Spleen (tissue), 11 donors: ENCODE measurements around the gene KDM6B. TPM values are rescaled to one million over a fixed set of nuclear protein-coding genes. Genes with fewer than 3 reads are reported as not detected.

Experiments
- DNase-seq: peaks from one replicate; pipeline ENCODE4 v3.0.0-alpha.2; 2020
- H3K27ac ChIP-seq, 8 donors: fragments of 200-600 bp; sonication (generic) in 7 of 8; 1 replicate in 4 of 8; 2 replicates in 4 of 8; pipeline versions ENCODE4 v1.5.0 to v1.8.0; 2016 to 2021; ENCODE audit warnings: inconsistent platforms in 4 of 8, mild to moderate bottlenecking in 4 of 8, moderate library complexity in 1 of 8
- H3K27me3 ChIP-seq, 7 donors: fragments of 200-600 bp; sonication (generic) in 6 of 7; replicated peaks in 1 of 7; 1 replicate in 4 of 7; 2 replicates in 3 of 7; pipeline versions ENCODE4 v1.5.0 to v1.8.0; 2016 to 2021; ENCODE audit warnings: inconsistent platforms in 3 of 7, mild to moderate bottlenecking in 1 of 7
- H3K36me3 ChIP-seq, 6 donors: fragments of 200-600 bp; sonication (generic) in 5 of 6; 1 replicate in 4 of 6; 2 replicates in 2 of 6; pipeline versions ENCODE4 v1.5.0 to v1.8.0; 2016 to 2021; ENCODE audit warnings: inconsistent platforms in 2 of 6
- H3K4me1 ChIP-seq, 6 donors: fragments of 200-600 bp; sonication (generic) in 5 of 6; 1 replicate in 3 of 6; 2 replicates in 3 of 6; pipeline versions ENCODE4 v1.5.0 to v1.8.0; 2016 to 2021; ENCODE audit warnings: inconsistent platforms in 3 of 6
- H3K4me3 ChIP-seq, 8 donors: fragments of 200-600 bp; sonication (generic) in 7 of 8; 1 replicate in 4 of 8; 2 replicates in 4 of 8; pipeline versions ENCODE4 v1.5.0 to v1.8.0; 2016 to 2021; ENCODE audit warnings: inconsistent platforms in 4 of 8, mild to moderate bottlenecking in 4 of 8, moderate library complexity in 2 of 8
- H3K9me3 ChIP-seq, 8 donors: fragments of 200-600 bp; sonication (generic) in 7 of 8; 1 replicate in 4 of 8; 2 replicates in 4 of 8; pipeline versions ENCODE4 v1.5.0 to v1.8.0; 2016 to 2021; ENCODE audit warnings: inconsistent platforms in 4 of 8
- POLR2A ChIP-seq, 3 donors: fragments of 450-650 bp; IDR thresholded peaks; one replicate each; pipeline ENCODE4 v1.5.1; 2017; ENCODE audit warnings: antibody characterized with exemption in 3 of 3, mild to moderate bottlenecking in 1 of 3
- POLR2AphosphoS5 ChIP-seq, 3 donors: sonication (generic); formaldehyde crosslinking; IDR thresholded peaks; one replicate each; pipeline ENCODE4 v1.5.1; 2017; ENCODE audit warnings: antibody characterized with exemption in 3 of 3
- WGBS, 5 donors: extraction: QIAGEN DNeasy Blood & Tissue Kit in 3 of 5; methylation state at CpG; one replicate each; pipeline versions ENCODE4 v1.1.5 to v1.1.7; 2013 to 2018; 5-methylcytosine and 5-hydroxymethylcytosine counted together
- intact Hi-C: fragments of 100-400 bp; cut with DNase I; formaldehyde crosslinking; loops from one replicate; pipeline ENCODE4 v1.15.0; 2023; ENCODE audit warnings: low total_unique reads
- polyA plus RNA-seq, 3 donors: library from polyadenylated mRNA; stranded (reverse); fragments of 200-250 nt; gene quantifications; one replicate each; pipeline ENCODE4 v1.2.1, GENCODE V29; 2013
- total RNA-seq, 7 donors: library from RNA; depleted of rRNA in 3 of 7; stranded (reverse); fragments of >200 nt in 3 of 7; fragmentation: NEBNext Ultra II Directional in 4 of 7; extraction: Animal tissue kit (Norgen Biotek cat#: 25700) in 4 of 7; gene quantifications; one replicate each; pipeline versions ENCODE4 v1.1.0 to v1.2.1, GENCODE V29; 2016 to 2021
- TF ChIP-seq, protein P1 (sequence below), 11 experiments: fragments of 200-600 bp in 7 of 11; fragments of 450-650 bp in 4 of 11; sonication (generic) in 4 of 11; IDR thresholded peaks in 8 of 11; conservative IDR thresholded peaks in 3 of 11; 1 replicate in 7 of 11; 2 replicates in 4 of 11; pipeline versions ENCODE4 v1.4.0 to v1.8.0; 2016 to 2021; ENCODE audit warnings: antibody characterized with exemption in 11 of 11, inconsistent platforms in 4 of 11, mild to moderate bottlenecking in 1 of 11
- donor health status: healthy with polysubstance abuse.
- donor health status: DM: no; HTN: no; CAD: no; lungs with moderate emphysema.
- donor health status: DM: no; HTN: no; CAD: no.
- donor health status: Bipolar disorder and iron deficiency.
- donor health status: healthy.
- donor health status: DM: no; HTN: no; CAD: no.
- donor health status: DM: yes; HTN: yes; CAD: no.

The KDM6B gene
- total and polyA plus RNA-seq, 10 donors, result 2.9 to 110 (median 48.8) TPM

- Histone ChIP-seq H3K36me3 (peaks cover 0 to 59% (median 23%) of the 10 kb centered on the region in 6 donors), H3K4me1 (peaks cover 29 to 70% (median 47%) of the 10 kb centered on the region in 6 donors), H3K4me3 (peak within 1 kb of the TSS; percentile 43 to 80 (median 71)), H3K27ac (peak within 1 kb of the TSS; percentile 76 to 99 (median 95)), H3K27me3 (no peaks in the 10 kb centered on the region), H3K9me3 (no peaks in the 10 kb centered on the region)
- WGBS, 5 donors, result 0 to 1% (median 0%) methylated on average over 55 to 64 of the region's 64 CpGs
- intact Hi-C loops, result no loop called here
- DNase-seq, result peak; percentile 97
- peak; percentile 92 to 97 (median 92) for TF ChIP-seq POLR2AphosphoS5 (IDR thresholded peaks at IDR 0.05)
- TF ChIP-seq, protein P1, sequence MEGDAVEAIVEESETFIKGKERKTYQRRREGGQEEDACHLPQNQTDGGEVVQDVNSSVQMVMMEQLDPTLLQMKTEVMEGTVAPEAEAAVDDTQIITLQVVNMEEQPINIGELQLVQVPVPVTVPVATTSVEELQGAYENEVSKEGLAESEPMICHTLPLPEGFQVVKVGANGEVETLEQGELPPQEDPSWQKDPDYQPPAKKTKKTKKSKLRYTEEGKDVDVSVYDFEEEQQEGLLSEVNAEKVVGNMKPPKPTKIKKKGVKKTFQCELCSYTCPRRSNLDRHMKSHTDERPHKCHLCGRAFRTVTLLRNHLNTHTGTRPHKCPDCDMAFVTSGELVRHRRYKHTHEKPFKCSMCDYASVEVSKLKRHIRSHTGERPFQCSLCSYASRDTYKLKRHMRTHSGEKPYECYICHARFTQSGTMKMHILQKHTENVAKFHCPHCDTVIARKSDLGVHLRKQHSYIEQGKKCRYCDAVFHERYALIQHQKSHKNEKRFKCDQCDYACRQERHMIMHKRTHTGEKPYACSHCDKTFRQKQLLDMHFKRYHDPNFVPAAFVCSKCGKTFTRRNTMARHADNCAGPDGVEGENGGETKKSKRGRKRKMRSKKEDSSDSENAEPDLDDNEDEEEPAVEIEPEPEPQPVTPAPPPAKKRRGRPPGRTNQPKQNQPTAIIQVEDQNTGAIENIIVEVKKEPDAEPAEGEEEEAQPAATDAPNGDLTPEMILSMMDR (IDR thresholded peaks at IDR 0.05 in 8 of 11, conservative IDR thresholded peaks at IDR 0.05 in 3 of 11), result peak in 10 of 11 experiments; percentile 6 to 69 (median 52)
- peak in 1 of 3 donors; percentile 46 for TF ChIP-seq POLR2A (IDR thresholded peaks at IDR 0.05)
These were observed 23.0 kb downstream of the KDM6B start, which contains the start of gene NAA38 for GRCh38 chr17:7856811-7857712. Gene NAA38 (minus strand): TSS chr17:7857559. CDS start chr17:7857463, 96 bp downstream.

DNA sequence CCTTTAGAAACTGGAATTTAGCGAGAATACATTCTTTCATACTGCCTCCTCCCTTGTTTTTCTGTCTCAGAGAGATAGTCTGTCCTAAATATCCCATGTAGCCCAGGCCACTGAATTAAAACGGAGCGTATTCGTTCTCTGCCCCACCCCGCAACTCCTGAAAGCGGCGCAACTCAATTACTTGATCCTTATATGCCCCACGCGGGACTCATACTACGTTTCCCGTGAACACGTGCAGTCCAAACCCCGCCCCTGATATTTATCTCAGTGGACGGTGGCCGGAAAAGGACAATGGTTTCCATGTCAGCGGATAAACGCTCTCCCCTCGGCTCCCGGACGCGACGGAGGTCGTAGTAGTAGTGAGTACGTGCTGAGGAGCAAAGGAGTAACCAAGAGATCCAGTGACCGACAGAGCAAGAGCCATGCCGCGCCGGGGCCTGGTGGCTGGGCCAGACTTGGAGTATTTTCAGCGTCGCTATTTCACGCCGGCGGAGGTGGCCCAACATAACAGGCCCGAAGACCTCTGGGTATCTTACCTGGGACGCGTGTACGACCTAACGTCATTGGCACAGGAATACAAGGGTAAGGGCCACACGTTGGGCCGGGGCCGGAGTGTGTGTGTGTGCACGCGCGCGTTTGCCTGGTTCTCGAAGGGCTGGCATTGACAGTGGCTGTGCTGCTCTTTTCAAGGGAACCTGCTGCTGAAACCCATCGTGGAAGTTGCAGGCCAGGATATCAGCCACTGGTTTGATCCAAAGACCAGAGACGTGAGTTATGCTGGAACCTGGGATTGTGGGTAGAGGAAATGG lies 23.9 kb downstream of the KDM6B start, which contains the start of gene CYB5D1:
CYB5D1 (plus strand) TSS at position 291 of the 809 bp plus-strand sequence; CDS start at position 423, 132 bp downstream.
- WGBS, 5 donors, result 3 to 9% (median 5%) methylated on average over 43 to 48 of the region's 48 CpGs

DNA sequence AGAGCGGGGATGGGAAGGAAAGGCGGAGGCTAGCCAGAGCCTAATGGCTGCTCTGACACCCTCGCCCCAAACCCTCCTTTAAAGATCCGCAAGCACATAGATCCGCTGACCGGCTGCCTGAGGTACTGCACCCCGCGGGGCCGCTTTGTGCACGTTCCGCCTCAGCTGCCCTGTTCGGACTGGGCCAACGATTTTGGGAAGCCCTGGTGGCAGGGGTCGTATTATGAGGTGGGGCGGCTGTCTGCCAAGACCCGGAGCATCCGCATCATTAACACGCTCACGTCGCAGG lies 24.4 kb downstream of the KDM6B start:
- Histone ChIP-seq H3K4me3 (peak overlapping the region; percentile 43 to 80 (median 71)), H3K27ac (peak overlapping the region; percentile 76 to 99 (median 95)), H3K9me3 (no peaks in the 10 kb centered on the region), H3K4me1 (peaks cover 27 to 70% (median 50%) of the 10 kb centered on the region in 6 donors), H3K36me3 (peaks cover 0 to 45% (median 9%) of the 10 kb centered on the region in 6 donors), H3K27me3 (no peaks in the 10 kb centered on the region)
- 30 to 64% (median 56%) methylated on average over 20 of the region's 20 CpGs for WGBS, 5 donors
- peak; percentile 88 for DNase-seq
- no peak for TF ChIP-seq POLR2A (IDR thresholded peaks at IDR 0.05)
- TF ChIP-seq, protein P1 (IDR thresholded peaks at IDR 0.05 in 8 of 11, conservative IDR thresholded peaks at IDR 0.05 in 3 of 11), result peak in 7 of 11 experiments; percentile 15 to 51 (median 40)
- TF ChIP-seq POLR2AphosphoS5 (IDR thresholded peaks at IDR 0.05), result no peak
- intact Hi-C loops, result no loop called here

More for the DNA sequence above, 23.9 kb downstream of the KDM6B start, which contains the start of gene CYB5D1:
- TF ChIP-seq, protein P1 (IDR thresholded peaks at IDR 0.05 in 8 of 11, conservative IDR thresholded peaks at IDR 0.05 in 3 of 11), result peak in 1 of 11 experiments; percentile 2
- TF ChIP-seq POLR2AphosphoS5 (IDR thresholded peaks at IDR 0.05) (peak; percentile 68 to 87 (median 69)), POLR2A (IDR thresholded peaks at IDR 0.05) (peak in 1 of 3 donors; percentile 56)
- Histone ChIP-seq H3K4me3 (peak within 1 kb of the TSS; percentile 43 to 80 (median 71)), H3K27ac (peak within 1 kb of the TSS; percentile 76 to 99 (median 95)), H3K4me1 (peaks cover 27 to 70% (median 48%) of the 10 kb centered on the region in 6 donors), H3K9me3 (no peaks in the 10 kb centered on the region), H3K27me3 (no peaks in the 10 kb centered on the region), H3K36me3 (peaks cover 0 to 51% (median 14%) of the 10 kb centered on the region in 6 donors)
- peak; percentile 95 for DNase-seq
- intact Hi-C loops, result no loop called here
